ENCODE results near the gene TUBA1B.
A peak's percentile ranks its signal among the peaks of the same experiment; 100 is the strongest.

Gene TUBA1B

GRCh38 chr12:49089821-49090773 lies 41.1 kb downstream of the TUBA1B start:
- peak; percentile 62 for DNase-seq (ENCODE audit: low spot score)

GRCh38 chr12:49088932-49089330 lies 42.3 kb downstream of the TUBA1B start:
- DNase-seq (ENCODE audit: low spot score): no peak

GRCh38 chr12:49088150-49088931 lies 42.9 kb downstream of the TUBA1B start:
- peak; percentile 91 for DNase-seq (ENCODE audit: low spot score)

- DNase-seq (ENCODE audit: low spot score): no peak
These were observed 45.1 kb downstream of the TUBA1B start for GRCh38 chr12:49086116-49086515.

- no peak for DNase-seq (ENCODE audit: low spot score)
These were observed 46.8 kb downstream of the TUBA1B start for GRCh38 chr12:49084438-49084837.

GRCh38 chr12:49079793-49080192 lies 51.4 kb downstream of the TUBA1B start:
- DNase-seq (ENCODE audit: low spot score): no peak
